Smooth muscle cell (in vitro differentiated cells): ENCODE results near the gene SPRR1B. TPM values are rescaled to one million over a fixed set of nuclear protein-coding genes. Genes with fewer than 3 reads are reported as not detected.

Experiments
- DNase-seq: peaks from one replicate; lab custom pipeline; 2025; ENCODE audit not compliant: unreplicated experiment; lab: John Stamatoyannopoulos, UW
- H2AFZ ChIP-seq: fragments of 200-600 bp; sonication (generic); 2 replicates; pipeline ENCODE4 v1.6.0; 2016; ENCODE audit warnings: antibody characterized with exemption, low read depth, mild to moderate bottlenecking
- H3F3A ChIP-seq: fragments of 200-600 bp; sonication (generic); 2 replicates; pipeline ENCODE4 v1.6.0; 2017; ENCODE audit warnings: antibody characterized with exemption, low read depth
- H3K27ac ChIP-seq: fragments of 200-600 bp; sonication (generic); 2 replicates; pipeline ENCODE4 v1.5.1; 2016; ENCODE audit warnings: low read depth, mild to moderate bottlenecking
- H3K27me3 ChIP-seq: fragments of 200-600 bp; sonication (generic); 2 replicates; pipeline ENCODE4 v1.6.1; 2016; ENCODE audit warnings: low read depth, mild to moderate bottlenecking
- H3K36me3 ChIP-seq: fragments of 200-600 bp; sonication (generic); 2 replicates; pipeline ENCODE4 v1.5.1; 2016; ENCODE audit warnings: low read depth
- H3K4me1 ChIP-seq: fragments of 200-600 bp; sonication (generic); 2 replicates; pipeline ENCODE4 v1.5.1; 2016; ENCODE audit warnings: low read depth
- H3K4me2 ChIP-seq: fragments of 200-600 bp; sonication (generic); 2 replicates; pipeline ENCODE4 v1.6.0; 2016; ENCODE audit warnings: mild to moderate bottlenecking
- H3K4me3 ChIP-seq: fragments of 200-600 bp; sonication (generic); 2 replicates; pipeline ENCODE4 v1.5.1; 2016; ENCODE audit warnings: mild to moderate bottlenecking
- H3K79me2 ChIP-seq: fragments of 200-600 bp; sonication (generic); 2 replicates; pipeline ENCODE4 v1.6.0; 2016; ENCODE audit warnings: low read depth, mild to moderate bottlenecking
- H3K9ac ChIP-seq: fragments of 200-600 bp; sonication (generic); 2 replicates; pipeline ENCODE4 v1.6.0; 2016; ENCODE audit warnings: low read depth
- H3K9me3 ChIP-seq: fragments of 200-600 bp; sonication (generic); replicated peaks from 2 replicates; pipeline ENCODE4 v1.5.1; 2016; ENCODE audit warnings: low read depth
- H4K20me1 ChIP-seq: fragments of 200-600 bp; sonication (generic); 2 replicates; pipeline ENCODE4 v1.6.0; 2016; ENCODE audit warnings: low read depth
- CTCF ChIP-seq: fragments of 200-600 bp; sonication (generic); IDR thresholded peaks from 2 replicates; pipeline ENCODE4 v1.5.1; 2017; ENCODE audit warnings: borderline replicate concordance, mild to moderate bottlenecking, antibody characterized with exemption; ENCODE audit not compliant: insufficient read depth, poor library complexity, severe bottlenecking
- WGBS: methylation state at CpG from one replicate; pipeline ENCODE4 v1.1.7; 2016; ENCODE audit warnings: low lambda C conversion rate; 5-methylcytosine and 5-hydroxymethylcytosine counted together
- polyA plus RNA-seq: library from polyadenylated mRNA; unstranded; fragments of >200 nt; fragmentation: Nextera tagmentation; extraction: Ambion mirVana; gene quantifications from 2 replicates; pipeline ENCODE4 v1.2.1, GENCODE V29; 2016
- total RNA-seq: library from RNA; depleted of rRNA; stranded (reverse); fragments of >200 nt; gene quantifications from 2 replicates; pipeline ENCODE4 v1.2.3, GENCODE V29; 2014

The SPRR1B gene
- total and polyA plus RNA-seq, 2 experiments from 2014 or later: 46.5 to 82.8 TPM

- no peaks in the 10 kb centered on the region for H3K9me3 ChIP-seq
- no peaks in the 10 kb centered on the region for H3K79me2 ChIP-seq
- no peaks in the 10 kb centered on the region for H3F3A ChIP-seq
- TF ChIP-seq CTCF: no peak
- H4K20me1 ChIP-seq: no peaks in the 10 kb centered on the region
- H3K4me1 ChIP-seq: no peaks in the 10 kb centered on the region
- no peak overlapping the region for H3K9ac ChIP-seq
- no peaks in the 10 kb centered on the region for H3K27me3 ChIP-seq
- no peak overlapping the region for H2AFZ ChIP-seq
- 67% methylated on average over 6 of the region's 6 CpGs for WGBS
- DNase-seq: no peak
- no peak overlapping the region for H3K4me3 ChIP-seq
- H3K4me2 ChIP-seq: no peak overlapping the region
- no peaks in the 10 kb centered on the region for H3K36me3 ChIP-seq
- no peak overlapping the region for H3K27ac ChIP-seq
These were observed 28.1 kb downstream of the SPRR1B start for GRCh38 chr1:153058826-153059784.

GRCh38 chr1:153070243-153070642, 39.2 kb downstream of the SPRR1B start:
- H4K20me1 ChIP-seq: no peaks in the 10 kb centered on the region
- no peak overlapping the region for H2AFZ ChIP-seq
- no peak for TF ChIP-seq CTCF
- H3F3A ChIP-seq: no peaks in the 10 kb centered on the region
- H3K9ac ChIP-seq: no peak overlapping the region
- H3K4me2 ChIP-seq: no peak overlapping the region
- H3K27me3 ChIP-seq: no peaks in the 10 kb centered on the region
- no peak overlapping the region for H3K27ac ChIP-seq
- H3K9me3 ChIP-seq: no peaks in the 10 kb centered on the region
- H3K79me2 ChIP-seq: no peaks in the 10 kb centered on the region
- H3K36me3 ChIP-seq: no peaks in the 10 kb centered on the region
- WGBS: 72% methylated on average over 2 of the region's 2 CpGs
- H3K4me1 ChIP-seq: no peaks in the 10 kb centered on the region
- H3K4me3 ChIP-seq: no peak overlapping the region
- DNase-seq: no peak

GRCh38 chr1:153071511-153071910, 40.5 kb downstream of the SPRR1B start, which contains the start of gene SPRR2B:
Gene SPRR2B, minus strand, starts transcription at chr1:153071611. Its CDS starts 772 bp downstream, at chr1:153070839.
- DNase-seq: no peak
- Histone ChIP-seq H3K4me3 (no peak within 1 kb of the TSS), H3K27ac (no peak within 1 kb of the TSS), H3K36me3 (no peaks in the 10 kb centered on the region), H3K4me1 (no peaks in the 10 kb centered on the region), H3F3A (no peaks in the 10 kb centered on the region), H3K79me2 (no peaks in the 10 kb centered on the region), H2AFZ (no peak within 1 kb of the TSS), H4K20me1 (no peaks in the 10 kb centered on the region), H3K9me3 (no peaks in the 10 kb centered on the region), H3K27me3 (no peaks in the 10 kb centered on the region), H3K4me2 (no peak within 1 kb of the TSS), H3K9ac (no peak within 1 kb of the TSS)
- TF ChIP-seq CTCF: no peak
- WGBS: 61% methylated on average over 2 of the region's 2 CpGs
